ENCODE data around the gene PRR3.
A peak's percentile ranks its signal among the peaks of the same experiment; 100 is the strongest.

PRR3 gene

GRCh38 chr6:30571762-30572082 is 14.6 kb downstream of the PRR3 start:
- no peak for DNase-seq (ENCODE audit: low spot score)

DNA sequence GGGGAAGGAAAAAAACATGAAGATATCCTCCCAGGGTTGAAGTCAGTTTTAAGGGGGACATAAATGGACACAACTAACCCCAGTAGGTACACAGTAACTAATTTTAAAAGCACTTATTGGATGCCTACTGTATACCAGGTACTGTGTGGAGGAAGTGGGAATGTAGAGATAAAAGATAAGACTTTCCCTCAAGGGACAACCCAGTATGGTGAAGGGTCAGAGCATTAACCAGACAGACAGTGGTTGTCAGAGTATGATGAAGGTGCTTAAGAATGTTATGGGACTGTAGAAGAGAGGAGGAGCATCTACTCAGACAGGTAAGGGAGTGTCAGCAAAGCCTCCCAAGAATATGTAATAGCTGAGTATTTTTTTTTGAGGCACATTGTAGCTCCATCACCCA is 15.1 kb downstream of the PRR3 start:
- DNase-seq (ENCODE audit: low spot score): no peak

- DNase-seq (ENCODE audit: low spot score): no peak
These were observed 16.0 kb downstream of the PRR3 start for GRCh38 chr6:30573113-30573512.

- no peak for DNase-seq (ENCODE audit: low spot score)
These were observed 21.0 kb downstream of the PRR3 start for GRCh38 chr6:30578051-30578450.

- DNase-seq (ENCODE audit: low spot score): no peak
These were observed 26.8 kb downstream of the PRR3 start for GRCh38 chr6:30583921-30584320.

GRCh38 chr6:30589754-30590358 is 32.8 kb downstream of the PRR3 start:
- DNase-seq (ENCODE audit: low spot score): no peak

DNA sequence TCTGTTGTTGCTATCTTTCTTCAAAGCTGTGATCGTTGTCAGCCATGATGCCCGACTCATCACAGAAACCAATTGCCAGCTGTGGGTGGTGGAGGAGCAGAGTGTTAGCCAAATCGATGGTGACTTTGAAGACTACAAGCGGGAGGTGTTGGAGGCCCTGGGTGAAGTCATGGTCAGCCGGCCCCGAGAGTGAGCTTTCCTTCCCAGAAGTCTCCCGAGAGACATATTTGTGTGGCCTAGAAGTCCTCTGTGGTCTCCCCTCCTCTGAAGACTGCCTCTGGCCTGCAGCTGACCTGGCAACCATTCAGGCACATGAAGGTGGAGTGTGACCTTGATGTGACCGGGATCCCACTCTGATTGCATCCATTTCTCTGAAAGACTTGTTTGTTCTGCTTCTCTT is 33.4 kb downstream of the PRR3 start:
- no peak for DNase-seq (ENCODE audit: low spot score)

- no peak for DNase-seq (ENCODE audit: low spot score)
These were observed 33.9 kb downstream of the PRR3 start for GRCh38 chr6:30591008-30591407.

DNA sequence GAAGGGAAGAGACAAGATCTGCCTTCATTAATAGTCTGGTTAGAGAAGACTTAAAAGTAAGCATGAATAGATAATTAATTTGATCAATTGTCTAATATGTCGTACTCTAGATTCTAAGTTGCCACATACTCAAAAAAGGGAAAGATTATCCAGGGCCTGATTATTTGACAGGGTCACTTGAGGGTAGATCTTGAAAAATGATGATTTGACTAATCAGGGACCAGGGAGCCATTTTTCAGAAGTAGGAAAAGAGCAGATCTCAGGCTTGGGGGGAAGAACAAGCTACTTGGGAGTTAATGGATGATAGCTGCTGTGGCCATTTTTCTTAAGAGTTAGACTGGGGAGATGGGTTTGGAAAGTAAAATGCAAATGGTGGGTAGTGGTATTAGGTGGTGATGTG is 35.2 kb downstream of the PRR3 start:
- no peak for DNase-seq (ENCODE audit: low spot score)

- peak; percentile 66 for DNase-seq (ENCODE audit: low spot score)
These were observed 40.4 kb downstream of the PRR3 start for GRCh38 chr6:30597315-30598144.

DNA sequence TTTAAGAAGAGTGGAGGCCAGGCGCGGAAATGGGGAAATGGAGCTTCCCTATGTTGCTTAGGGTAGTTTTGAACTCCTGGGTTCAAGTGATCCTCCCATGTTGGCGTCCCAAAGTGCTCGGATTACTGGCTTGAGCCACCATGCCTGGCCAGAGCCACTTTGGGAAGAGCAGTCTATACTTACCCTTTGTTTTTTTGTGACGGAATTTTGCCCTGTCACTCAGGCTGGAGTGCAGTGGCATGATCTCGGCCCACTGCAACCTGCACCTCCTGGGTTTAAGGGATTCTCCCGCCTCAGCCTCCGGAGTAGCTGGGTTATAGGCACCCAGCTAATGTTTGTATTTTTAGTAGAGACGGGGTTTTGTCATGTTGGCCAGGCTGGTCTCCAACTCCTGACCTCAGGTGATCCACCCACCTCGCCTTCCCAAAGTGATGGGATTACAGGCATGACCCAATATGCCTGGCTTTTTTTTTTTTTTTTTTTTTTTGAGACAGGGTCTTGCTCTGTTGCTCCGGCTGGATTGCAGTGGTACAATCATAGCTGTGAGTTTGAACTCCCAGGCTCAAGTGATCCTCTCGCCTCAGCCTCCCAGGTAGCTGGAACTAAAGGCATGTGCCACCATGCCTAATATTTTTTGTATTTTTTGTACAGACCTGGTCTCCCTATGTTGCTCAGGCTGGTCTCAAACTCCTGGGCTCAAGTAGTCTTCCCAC is 42.0 kb downstream of the PRR3 start:
- DNase-seq (ENCODE audit: low spot score): no peak

- DNase-seq (ENCODE audit: low spot score): no peak
These were observed 42.7 kb downstream of the PRR3 start for GRCh38 chr6:30599625-30600324.

GRCh38 chr6:30600451-30600961 is 43.4 kb downstream of the PRR3 start:
- no peak for DNase-seq (ENCODE audit: low spot score)

DNA sequence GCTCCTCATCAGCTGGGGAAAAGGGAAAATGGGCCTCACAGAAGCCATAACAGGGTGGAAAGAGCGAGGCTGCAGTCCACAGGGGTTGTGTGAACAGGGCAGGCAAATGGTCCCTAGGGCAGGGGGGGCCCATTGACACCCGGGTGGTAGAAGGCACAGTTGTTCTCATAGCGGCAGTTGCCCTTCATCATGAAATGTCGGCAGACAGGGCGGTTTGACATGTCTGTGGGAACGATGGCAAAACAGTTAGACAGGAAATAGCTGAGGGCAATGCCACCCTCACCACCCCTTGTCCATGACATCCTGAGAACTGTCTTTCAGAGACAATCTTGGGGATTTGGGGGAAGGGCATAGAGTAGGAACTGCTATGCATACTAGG is 44.3 kb downstream of the PRR3 start:
- no peak for DNase-seq (ENCODE audit: low spot score)

- no peak for DNase-seq (ENCODE audit: low spot score)
These were observed 44.9 kb downstream of the PRR3 start for GRCh38 chr6:30601815-30602641.

DNA sequence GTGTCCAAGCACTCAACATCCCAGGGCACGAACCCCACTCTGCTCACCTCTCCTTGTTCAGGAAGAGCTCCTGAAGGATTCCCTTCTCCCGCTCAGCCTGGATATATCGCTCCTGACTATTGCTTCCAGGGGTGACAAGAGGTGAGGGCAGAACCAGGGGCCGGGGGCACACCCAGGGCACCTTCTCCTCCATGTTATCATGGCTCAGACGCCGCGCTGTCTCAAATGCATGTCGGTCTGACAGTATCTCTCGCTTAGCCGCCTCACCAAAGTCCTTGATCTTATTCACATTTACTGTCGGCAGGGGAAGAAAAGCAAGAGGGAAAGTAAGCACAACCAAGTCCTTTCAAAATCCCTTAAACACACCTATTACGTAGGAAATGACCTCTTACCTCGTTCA is 46.9 kb downstream of the PRR3 start:
- DNase-seq (ENCODE audit: low spot score): no peak

DNA sequence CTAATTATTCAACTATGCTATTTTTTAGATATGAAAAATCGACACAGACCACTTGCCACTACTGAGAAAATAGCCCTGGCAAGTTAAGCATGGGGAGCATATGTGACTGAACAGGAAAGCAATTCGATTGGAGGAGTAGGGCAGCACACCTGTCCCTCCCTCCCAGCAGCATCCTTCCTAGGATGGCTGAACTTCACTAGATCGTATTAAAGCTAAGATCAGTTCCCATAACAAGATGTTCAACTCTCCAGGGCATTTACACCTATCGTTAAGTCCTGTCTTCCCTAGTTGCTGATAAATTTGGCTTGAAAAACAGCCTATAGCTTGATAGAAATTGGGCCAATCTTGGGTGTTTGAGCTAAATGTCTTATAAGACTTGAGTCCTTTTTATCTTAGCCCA is 53.0 kb downstream of the PRR3 start:
- no peak for DNase-seq (ENCODE audit: low spot score)

DNA sequence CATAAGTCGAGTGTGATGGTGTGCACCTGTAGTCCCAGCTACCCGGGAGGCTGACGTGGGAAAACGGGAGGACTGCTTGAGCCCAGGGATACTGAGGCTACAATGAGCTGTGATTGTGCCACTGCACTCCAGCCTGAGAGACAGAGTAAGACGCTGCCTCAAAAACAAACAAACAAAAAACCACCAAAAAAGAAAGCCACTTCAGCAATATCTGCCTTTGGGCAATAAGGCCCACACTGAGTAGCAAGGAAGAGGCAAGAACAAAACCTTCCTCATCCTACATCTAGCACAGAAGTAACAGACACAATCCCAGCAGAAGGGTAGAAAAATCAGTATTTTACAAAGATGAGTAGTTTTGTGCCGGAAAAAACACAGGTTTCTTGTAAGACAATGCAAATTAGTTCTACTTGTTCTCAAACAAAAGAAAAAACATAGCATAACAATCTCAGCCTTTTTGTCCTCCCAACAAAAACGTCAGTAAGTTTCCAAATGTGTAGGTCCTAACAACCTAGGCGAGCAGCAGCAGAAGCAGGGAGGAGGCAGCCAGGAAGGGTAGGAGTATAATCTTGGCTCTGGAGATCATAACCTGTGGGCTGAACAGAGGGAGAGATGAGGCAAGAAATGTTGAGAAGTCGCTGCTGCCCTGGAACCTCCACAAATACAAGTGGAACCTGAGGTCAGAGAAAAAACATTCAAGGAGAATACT is 54.2 kb downstream of the PRR3 start:
- DNase-seq (ENCODE audit: low spot score): no peak

- DNase-seq (ENCODE audit: low spot score): no peak
These were observed 54.7 kb downstream of the PRR3 start for GRCh38 chr6:30611856-30612194.

DNA sequence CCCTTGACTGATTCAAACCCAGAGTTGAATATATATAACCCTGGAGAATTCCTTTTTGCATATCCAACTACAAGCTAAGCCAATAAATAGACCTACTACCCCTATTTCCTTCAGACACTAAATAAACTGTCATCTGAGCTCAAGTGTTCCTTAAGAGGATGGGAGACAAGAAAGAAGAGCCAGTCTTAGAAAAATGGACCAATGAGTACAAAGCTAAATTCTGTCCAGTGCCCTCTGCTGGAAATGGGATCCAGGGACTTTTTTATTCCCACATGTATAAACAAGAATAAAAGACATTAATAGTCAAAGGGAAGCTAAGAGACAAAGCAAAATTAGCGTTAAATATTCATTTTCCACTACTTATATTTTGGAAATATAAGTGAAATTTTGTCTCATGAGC is 55.1 kb downstream of the PRR3 start:
- no peak for DNase-seq (ENCODE audit: low spot score)

- DNase-seq (ENCODE audit: low spot score): no peak
These were observed 55.7 kb downstream of the PRR3 start for GRCh38 chr6:30612687-30613248.

Data from kidney capillary endothelial cell (primary cell).